Neural cell (in vitro differentiated cells): ENCODE results near the gene LRIG1. TPM values are rescaled to one million over a fixed set of nuclear protein-coding genes. Genes with fewer than 3 reads are reported as not detected.

Experiments
- H2AFZ ChIP-seq: fragments of 200-600, 300-800 bp; sonication (generic), shearing (Covaris generic); 2 replicates; pipeline ENCODE4 v1.6.0; 2014; ENCODE audit warnings: low read depth, mild to moderate bottlenecking, antibody characterized with exemption, low read length, moderate library complexity
- H3F3A ChIP-seq: fragments of 200-600 bp; shearing (Covaris generic); 2 replicates; pipeline ENCODE4 v1.6.1; 2016; ENCODE audit warnings: mild to moderate bottlenecking, moderate library complexity, mixed read lengths, antibody characterized with exemption, low read length; ENCODE audit not compliant: insufficient read depth, poor library complexity, severe bottlenecking
- H3K27ac ChIP-seq: fragments of 200-600, 300-800 bp; sonication (generic), shearing (Covaris generic); 2 replicates; pipeline ENCODE4 v1.5.1; 2014; ENCODE audit warnings: mild to moderate bottlenecking, low read length, moderate library complexity
- H3K27me3 ChIP-seq: fragments of 300-800, 200-600 bp; sonication (generic), shearing (Covaris generic); 2 replicates; pipeline ENCODE4 v1.6.0; 2014; ENCODE audit warnings: mild to moderate bottlenecking, low read depth, low read length, moderate library complexity; ENCODE audit not compliant: insufficient read depth
- H3K36me3 ChIP-seq: fragments of 300-800, 200-600 bp; sonication (generic), shearing (Covaris generic); 2 replicates; pipeline ENCODE4 v1.5.1; 2014; ENCODE audit warnings: mild to moderate bottlenecking, antibody characterized with exemption, low read length, moderate library complexity; ENCODE audit not compliant: insufficient read depth
- H3K4me2 ChIP-seq: fragments of 300-800, 200-600 bp; sonication (generic), shearing (Covaris generic); 2 replicates; pipeline ENCODE4 v1.6.0; 2014; ENCODE audit warnings: mild to moderate bottlenecking, low read length
- H3K4me3 ChIP-seq: fragments of 300-800, 200-600 bp; sonication (generic), shearing (Covaris generic); 2 replicates; pipeline ENCODE4 v1.5.1; 2014; ENCODE audit warnings: mild to moderate bottlenecking, low read length, moderate library complexity
- H3K79me2 ChIP-seq: fragments of 200-600 bp; shearing (Covaris generic); replicated peaks from 2 replicates; pipeline ENCODE4 v1.6.0; 2014; ENCODE audit warnings: mild to moderate bottlenecking, low read length, moderate library complexity; ENCODE audit not compliant: insufficient read depth
- H3K9ac ChIP-seq: fragments of 300-800, 200-600 bp; sonication (generic), shearing (Covaris generic); 2 replicates; pipeline ENCODE4 v1.6.1; 2016; ENCODE audit warnings: mild to moderate bottlenecking, low read length, mixed read lengths
- H3K9me2 ChIP-seq: fragments of 200-600 bp; shearing (Covaris generic); 2 replicates; pipeline ENCODE4 v1.6.1; 2016; ENCODE audit warnings: mild to moderate bottlenecking, low read length, mixed read lengths; ENCODE audit not compliant: insufficient read depth
- H3K9me3 ChIP-seq: fragments of 200-600, 300-800 bp; sonication (generic), shearing (Covaris generic); 2 replicates; pipeline ENCODE4 v1.6.1; 2016; ENCODE audit warnings: mild to moderate bottlenecking, mixed run types, low read length, moderate library complexity, mixed read lengths
- H4K20me1 ChIP-seq: fragments of 200-600 bp; shearing (Covaris generic); 2 replicates; pipeline ENCODE4 v1.6.1; 2016; ENCODE audit warnings: mild to moderate bottlenecking, mixed run types; ENCODE audit not compliant: insufficient read depth
- EP300 ChIP-seq: fragments of 450-650 bp; conservative IDR thresholded peaks from 2 replicates; pipeline ENCODE4 v1.6.1; 2014; ENCODE audit warnings: antibody characterized with exemption, mild to moderate bottlenecking, moderate library complexity; ENCODE audit not compliant: poor library complexity, severe bottlenecking
- EZH2 ChIP-seq: fragments of 200-600, 300-800 bp; shearing (Covaris generic), sonication (generic); IDR thresholded peaks from 2 replicates; pipeline ENCODE4 v1.6.1; 2014; ENCODE audit warnings: antibody characterized with exemption, low read length, borderline replicate concordance, mild to moderate bottlenecking; ENCODE audit not compliant: insufficient read depth, poor library complexity, severe bottlenecking
- MXI1 ChIP-seq: fragments of 450-650 bp; conservative IDR thresholded peaks from 2 replicates; pipeline ENCODE4 v1.6.1; 2014; ENCODE audit warnings: antibody characterized with exemption, mild to moderate bottlenecking; ENCODE audit not compliant: poor library complexity, severe bottlenecking
- POLR2AphosphoS5 ChIP-seq: IDR thresholded peaks from 2 replicates; pipeline ENCODE4 v1.6.1; 2012
- RAD21 ChIP-seq: fragments of 450-650 bp; conservative IDR thresholded peaks from 2 replicates; pipeline ENCODE4 v1.6.1; 2014; ENCODE audit warnings: antibody characterized with exemption, mild to moderate bottlenecking, moderate library complexity
- SMC3 ChIP-seq: fragments of 450-650 bp; conservative IDR thresholded peaks from 2 replicates; pipeline ENCODE4 v1.6.1; 2014; ENCODE audit warnings: antibody characterized with exemption, mild to moderate bottlenecking, moderate library complexity; ENCODE audit not compliant: poor library complexity
- TAF1 ChIP-seq: IDR thresholded peaks from 2 replicates; pipeline ENCODE4 v1.6.1; 2012; ENCODE audit warnings: low read depth
- polyA plus RNA-seq: library from polyadenylated mRNA; depleted of rRNA; stranded (reverse); fragments of >200 nt; gene quantifications from 2 replicates; pipeline ENCODE4 v1.2.3, GENCODE V29; 2014
- TF ChIP-seq, protein P1 (sequence below): IDR thresholded peaks from 2 replicates; pipeline ENCODE4 v1.6.1; 2012; ENCODE audit warnings: borderline replicate concordance
- TF ChIP-seq, protein P2 (sequence below): fragments of 450-650 bp; IDR thresholded peaks from 2 replicates; pipeline ENCODE4 v1.5.1; 2014; ENCODE audit warnings: antibody characterized with exemption, mild to moderate bottlenecking, moderate library complexity; ENCODE audit not compliant: poor library complexity, severe bottlenecking

The LRIG1 gene
- polyA plus RNA-seq, 1 donor from 2014 or later: 7.1 TPM

DNA sequence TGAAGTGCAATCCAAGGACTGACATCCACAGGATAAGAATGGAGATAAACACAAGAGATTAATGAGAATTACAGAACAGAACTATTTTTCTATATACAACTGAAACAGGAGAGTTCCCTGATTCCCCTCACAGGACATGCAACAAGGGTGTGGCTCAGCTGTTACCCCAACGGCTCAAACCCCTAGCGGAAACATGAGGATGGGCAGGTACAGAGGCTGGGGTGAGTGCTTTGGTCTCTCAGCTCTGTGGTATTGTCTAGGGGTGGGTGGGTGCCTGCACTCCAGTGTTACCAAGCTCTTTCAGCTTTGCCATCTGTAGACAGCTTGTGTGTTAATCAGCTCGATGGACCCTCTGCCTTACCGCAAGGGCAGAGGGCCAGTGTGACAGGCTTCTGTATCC lies 17.8 kb upstream of the LRIG1 start:
- Histone ChIP-seq H3K79me2 (no peaks in the 10 kb centered on the region), H3F3A (no peaks in the 10 kb centered on the region), H3K4me3 (no peak overlapping the region), H4K20me1 (no peaks in the 10 kb centered on the region), H3K4me2 (no peak overlapping the region), H3K9me2 (no peaks in the 10 kb centered on the region), H3K36me3 (no peaks in the 10 kb centered on the region), H2AFZ (no peak overlapping the region), H3K9me3 (no peaks in the 10 kb centered on the region), H3K27ac (no peak overlapping the region), H3K9ac (no peak overlapping the region), H3K27me3 (no peaks in the 10 kb centered on the region)
- TF ChIP-seq EZH2 (no peak), SMC3 (no peak), RAD21 (no peak), MXI1 (no peak), TAF1 (no peak), POLR2AphosphoS5 (no peak), EP300 (no peak)
- TF ChIP-seq, protein P1, sequence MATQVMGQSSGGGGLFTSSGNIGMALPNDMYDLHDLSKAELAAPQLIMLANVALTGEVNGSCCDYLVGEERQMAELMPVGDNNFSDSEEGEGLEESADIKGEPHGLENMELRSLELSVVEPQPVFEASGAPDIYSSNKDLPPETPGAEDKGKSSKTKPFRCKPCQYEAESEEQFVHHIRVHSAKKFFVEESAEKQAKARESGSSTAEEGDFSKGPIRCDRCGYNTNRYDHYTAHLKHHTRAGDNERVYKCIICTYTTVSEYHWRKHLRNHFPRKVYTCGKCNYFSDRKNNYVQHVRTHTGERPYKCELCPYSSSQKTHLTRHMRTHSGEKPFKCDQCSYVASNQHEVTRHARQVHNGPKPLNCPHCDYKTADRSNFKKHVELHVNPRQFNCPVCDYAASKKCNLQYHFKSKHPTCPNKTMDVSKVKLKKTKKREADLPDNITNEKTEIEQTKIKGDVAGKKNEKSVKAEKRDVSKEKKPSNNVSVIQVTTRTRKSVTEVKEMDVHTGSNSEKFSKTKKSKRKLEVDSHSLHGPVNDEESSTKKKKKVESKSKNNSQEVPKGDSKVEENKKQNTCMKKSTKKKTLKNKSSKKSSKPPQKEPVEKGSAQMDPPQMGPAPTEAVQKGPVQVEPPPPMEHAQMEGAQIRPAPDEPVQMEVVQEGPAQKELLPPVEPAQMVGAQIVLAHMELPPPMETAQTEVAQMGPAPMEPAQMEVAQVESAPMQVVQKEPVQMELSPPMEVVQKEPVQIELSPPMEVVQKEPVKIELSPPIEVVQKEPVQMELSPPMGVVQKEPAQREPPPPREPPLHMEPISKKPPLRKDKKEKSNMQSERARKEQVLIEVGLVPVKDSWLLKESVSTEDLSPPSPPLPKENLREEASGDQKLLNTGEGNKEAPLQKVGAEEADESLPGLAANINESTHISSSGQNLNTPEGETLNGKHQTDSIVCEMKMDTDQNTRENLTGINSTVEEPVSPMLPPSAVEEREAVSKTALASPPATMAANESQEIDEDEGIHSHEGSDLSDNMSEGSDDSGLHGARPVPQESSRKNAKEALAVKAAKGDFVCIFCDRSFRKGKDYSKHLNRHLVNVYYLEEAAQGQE: no peak
- TF ChIP-seq, protein P2, sequence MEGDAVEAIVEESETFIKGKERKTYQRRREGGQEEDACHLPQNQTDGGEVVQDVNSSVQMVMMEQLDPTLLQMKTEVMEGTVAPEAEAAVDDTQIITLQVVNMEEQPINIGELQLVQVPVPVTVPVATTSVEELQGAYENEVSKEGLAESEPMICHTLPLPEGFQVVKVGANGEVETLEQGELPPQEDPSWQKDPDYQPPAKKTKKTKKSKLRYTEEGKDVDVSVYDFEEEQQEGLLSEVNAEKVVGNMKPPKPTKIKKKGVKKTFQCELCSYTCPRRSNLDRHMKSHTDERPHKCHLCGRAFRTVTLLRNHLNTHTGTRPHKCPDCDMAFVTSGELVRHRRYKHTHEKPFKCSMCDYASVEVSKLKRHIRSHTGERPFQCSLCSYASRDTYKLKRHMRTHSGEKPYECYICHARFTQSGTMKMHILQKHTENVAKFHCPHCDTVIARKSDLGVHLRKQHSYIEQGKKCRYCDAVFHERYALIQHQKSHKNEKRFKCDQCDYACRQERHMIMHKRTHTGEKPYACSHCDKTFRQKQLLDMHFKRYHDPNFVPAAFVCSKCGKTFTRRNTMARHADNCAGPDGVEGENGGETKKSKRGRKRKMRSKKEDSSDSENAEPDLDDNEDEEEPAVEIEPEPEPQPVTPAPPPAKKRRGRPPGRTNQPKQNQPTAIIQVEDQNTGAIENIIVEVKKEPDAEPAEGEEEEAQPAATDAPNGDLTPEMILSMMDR: no peak

DNA sequence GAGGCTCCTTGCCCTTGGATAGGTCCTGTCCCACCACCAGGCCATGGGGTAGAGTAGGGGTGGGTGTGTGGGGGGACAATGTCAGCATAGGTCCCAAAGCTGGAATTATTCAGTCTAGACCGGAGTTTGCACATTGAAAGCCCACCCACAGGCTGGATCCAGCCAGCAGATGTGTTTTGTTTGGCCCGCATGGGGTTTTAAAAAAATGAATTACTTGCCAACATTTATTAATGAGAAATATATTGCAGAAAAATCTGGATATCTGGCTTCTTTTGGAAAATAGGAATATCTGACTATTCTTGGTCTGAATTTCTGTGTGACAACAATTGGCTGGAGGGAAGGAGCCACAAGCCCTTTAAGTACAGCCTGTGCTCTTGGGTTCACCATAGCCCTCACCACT lies 17.3 kb upstream of the LRIG1 start:
- H3K79me2 ChIP-seq: no peaks in the 10 kb centered on the region
- H3K9me2 ChIP-seq: no peaks in the 10 kb centered on the region
- no peak overlapping the region for H3K9ac ChIP-seq
- H3K27ac ChIP-seq: no peak overlapping the region
- no peaks in the 10 kb centered on the region for H3K27me3 ChIP-seq
- no peak overlapping the region for H3K4me2 ChIP-seq
- H2AFZ ChIP-seq: no peak overlapping the region
- H3K36me3 ChIP-seq: no peaks in the 10 kb centered on the region
- H4K20me1 ChIP-seq: no peaks in the 10 kb centered on the region
- no peaks in the 10 kb centered on the region for H3K9me3 ChIP-seq
- H3K4me3 ChIP-seq: no peak overlapping the region
- no peaks in the 10 kb centered on the region for H3F3A ChIP-seq
- TF ChIP-seq MXI1 (no peak), EZH2 (no peak), TAF1 (no peak), SMC3 (no peak), RAD21 (no peak), EP300 (no peak), POLR2AphosphoS5 (no peak)
- TF ChIP-seq, protein P1: no peak
- TF ChIP-seq, protein P2: no peak
